Panc1 (cell line): ENCODE results near the gene LPIN3. TPM values are rescaled to one million over a fixed set of nuclear protein-coding genes. Genes with fewer than 3 reads are reported as not detected.

Experiments used
- ATAC-seq: fragments of 200-7000 bp; cut with Tn5 transposase; 2 replicates; pipeline ENCODE4 v1.9.1; 2020; ENCODE audit warnings: mild to moderate bottlenecking, moderate library complexity
- Bru-seq: library from RNA; stranded (reverse); fragments of 400-500 nt; gene quantifications from one replicate; lab custom pipeline; 2021; lab: Mats Ljungman, UMichigan
- BruChase-seq, 2 experiments: library from RNA; stranded (reverse); fragments of 400-500 nt; gene quantifications; one replicate each; lab custom pipeline; 2021; lab: Mats Ljungman, UMichigan
- BruUV-seq: library from RNA; stranded (reverse); fragments of 400-500 nt; replicated peaks from 2 replicates; lab custom pipeline; 2021; lab: Mats Ljungman, UMichigan
- CTCF ChIA-PET: fragments of 300-600 bp; sonication (Branson Sonifier 250); formaldehyde crosslinking; loops from one replicate; lab custom pipeline; 2022; ENCODE audit warnings: antibody characterized with exemption; lab: Charles Lee
- POLR2A ChIA-PET: fragments of 300-600 bp; sonication (Branson Sonifier 250); formaldehyde crosslinking; loops from one replicate; lab custom pipeline; 2022; ENCODE audit warnings: antibody characterized with exemption; lab: Charles Lee
- DNase-seq: peaks from one replicate; pipeline ENCODE4 v3.0.0-alpha.2; 2010; ENCODE audit warnings: low read depth, low spot score
- H3K27ac ChIP-seq: 2 replicates; pipeline ENCODE4 v1.5.1; 2011; ENCODE audit warnings: mild to moderate bottlenecking, low read length, inconsistent platforms
- H3K27me3 ChIP-seq: fragments of 200-500 bp; sonication (Bioruptor generic); 2 replicates; pipeline ENCODE4 v1.6.0; 2014; ENCODE audit warnings: low read length, inconsistent platforms; ENCODE audit not compliant: control insufficient read depth, insufficient read depth
- H3K36me3 ChIP-seq: fragments of 200-500 bp; sonication (Bioruptor generic); 2 replicates; pipeline ENCODE4 v1.5.1; 2014; ENCODE audit warnings: inconsistent platforms, mild to moderate bottlenecking, low read length, moderate library complexity; ENCODE audit not compliant: control insufficient read depth, insufficient read depth
- H3K4me1 ChIP-seq: 2 replicates; pipeline ENCODE4 v1.5.1; 2011; ENCODE audit warnings: inconsistent platforms, mild to moderate bottlenecking, low read length, moderate library complexity; ENCODE audit not compliant: control insufficient read depth, insufficient read depth
- H3K4me3 ChIP-seq, 2 experiments: 2 replicates each; pipeline ENCODE4 v1.5.1; 2011 to 2012; ENCODE audit warnings: low read depth in 2 of 2, low read length in 2 of 2, mild to moderate bottlenecking in 2 of 2, inconsistent platforms in 1 of 2, moderate library complexity in 1 of 2
- H3K9me3 ChIP-seq: fragments of 200-500 bp; sonication (Bioruptor generic); 2 replicates; pipeline ENCODE4 v1.5.1; 2014; ENCODE audit warnings: low read depth, mild to moderate bottlenecking, inconsistent platforms, low read length, moderate library complexity; ENCODE audit not compliant: control insufficient read depth, insufficient read depth
- POLR2AphosphoS5 ChIP-seq: IDR thresholded peaks from 2 replicates; pipeline ENCODE4 v1.6.1; 2012; ENCODE audit warnings: mild to moderate bottlenecking, low read depth, low read length, moderate library complexity
- SIN3A ChIP-seq: IDR thresholded peaks from 2 replicates; pipeline ENCODE4 v1.6.1; 2012; ENCODE audit warnings: low read depth, mild to moderate bottlenecking, low read length, moderate library complexity, borderline replicate concordance; ENCODE audit not compliant: insufficient read depth
- TCF7L2 ChIP-seq: IDR thresholded peaks from 2 replicates; pipeline ENCODE4 v1.6.1; 2011; ENCODE audit warnings: mild to moderate bottlenecking, low read depth, low read length, inconsistent platforms
- in situ Hi-C: cut with HindIII; loops from 2 replicates; pipeline ENCODE4 v1.10.0; 2016; ENCODE audit warnings: low sequenced_read_pairs, low pct_unique_long_range_greater_than_20kb
- intact Hi-C: fragments of 100-400 bp; cut with micrococcal nuclease; formaldehyde crosslinking; loops from one replicate; pipeline ENCODE4 v1.10.0; 2022; ENCODE audit not compliant: unreplicated experiment
- long read RNA-seq: library from polyadenylated mRNA; unstranded; transcript quantifications from one replicate; pipeline ENCODE4 v2.0.0, GENCODE V29; 2021; ENCODE audit not compliant: unreplicated experiment
- polyA plus RNA-seq: library from polyadenylated mRNA; unstranded; fragments of >200 nt; gene quantifications from one replicate; pipeline ENCODE4 v1.2.1, GENCODE V29; 2012; ENCODE audit warnings: missing spikeins; ENCODE audit not compliant: insufficient read length
- total RNA-seq: library from RNA; stranded (reverse); gene quantifications from one replicate; pipeline ENCODE4 v1.2.1, GENCODE V29; 2021; ENCODE audit not compliant: unreplicated experiment
- TF ChIP-seq, protein P1 (sequence below): fragments of 450-650 bp; IDR thresholded peaks from 2 replicates; pipeline ENCODE4 v1.5.1; 2017; ENCODE audit warnings: mild to moderate bottlenecking
- TF ChIP-seq, protein P2 (sequence below), 2 experiments: IDR thresholded peaks; 2 replicates each; pipeline ENCODE4 v1.6.1; 2011 to 2012; ENCODE audit warnings: low read depth in 2 of 2, control low read depth in 1 of 2, low read length in 1 of 2, mild to moderate bottlenecking in 1 of 2, moderate library complexity in 1 of 2; ENCODE audit not compliant: insufficient read depth in 1 of 2

Gene LPIN3, protein sequence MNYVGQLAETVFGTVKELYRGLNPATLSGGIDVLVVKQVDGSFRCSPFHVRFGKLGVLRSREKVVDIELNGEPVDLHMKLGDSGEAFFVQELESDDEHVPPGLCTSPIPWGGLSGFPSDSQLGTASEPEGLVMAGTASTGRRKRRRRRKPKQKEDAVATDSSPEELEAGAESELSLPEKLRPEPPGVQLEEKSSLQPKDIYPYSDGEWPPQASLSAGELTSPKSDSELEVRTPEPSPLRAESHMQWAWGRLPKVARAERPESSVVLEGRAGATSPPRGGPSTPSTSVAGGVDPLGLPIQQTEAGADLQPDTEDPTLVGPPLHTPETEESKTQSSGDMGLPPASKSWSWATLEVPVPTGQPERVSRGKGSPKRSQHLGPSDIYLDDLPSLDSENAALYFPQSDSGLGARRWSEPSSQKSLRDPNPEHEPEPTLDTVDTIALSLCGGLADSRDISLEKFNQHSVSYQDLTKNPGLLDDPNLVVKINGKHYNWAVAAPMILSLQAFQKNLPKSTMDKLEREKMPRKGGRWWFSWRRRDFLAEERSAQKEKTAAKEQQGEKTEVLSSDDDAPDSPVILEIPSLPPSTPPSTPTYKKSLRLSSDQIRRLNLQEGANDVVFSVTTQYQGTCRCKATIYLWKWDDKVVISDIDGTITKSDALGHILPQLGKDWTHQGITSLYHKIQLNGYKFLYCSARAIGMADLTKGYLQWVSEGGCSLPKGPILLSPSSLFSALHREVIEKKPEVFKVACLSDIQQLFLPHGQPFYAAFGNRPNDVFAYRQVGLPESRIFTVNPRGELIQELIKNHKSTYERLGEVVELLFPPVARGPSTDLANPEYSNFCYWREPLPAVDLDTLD
- 21.0 TPM for total RNA-seq
- 30.0 TPM for polyA plus RNA-seq
- Bru-seq, nascent RNA = percentile 57 among the genes with signal in this experiment
- BruChase-seq, experiment 1, labeled RNA remaining after a 2-hour chase = percentile 63 among the genes with signal in this experiment
- percentile 71 among the genes with signal in this experiment for BruChase-seq, experiment 2, labeled RNA remaining after a 6-hour chase
- long read RNA-seq, partial matches to known transcripts = 1 of 36 reads
- long read RNA-seq, other reads (novel, unspliced or antisense) = 35 of 36 reads

DNA sequence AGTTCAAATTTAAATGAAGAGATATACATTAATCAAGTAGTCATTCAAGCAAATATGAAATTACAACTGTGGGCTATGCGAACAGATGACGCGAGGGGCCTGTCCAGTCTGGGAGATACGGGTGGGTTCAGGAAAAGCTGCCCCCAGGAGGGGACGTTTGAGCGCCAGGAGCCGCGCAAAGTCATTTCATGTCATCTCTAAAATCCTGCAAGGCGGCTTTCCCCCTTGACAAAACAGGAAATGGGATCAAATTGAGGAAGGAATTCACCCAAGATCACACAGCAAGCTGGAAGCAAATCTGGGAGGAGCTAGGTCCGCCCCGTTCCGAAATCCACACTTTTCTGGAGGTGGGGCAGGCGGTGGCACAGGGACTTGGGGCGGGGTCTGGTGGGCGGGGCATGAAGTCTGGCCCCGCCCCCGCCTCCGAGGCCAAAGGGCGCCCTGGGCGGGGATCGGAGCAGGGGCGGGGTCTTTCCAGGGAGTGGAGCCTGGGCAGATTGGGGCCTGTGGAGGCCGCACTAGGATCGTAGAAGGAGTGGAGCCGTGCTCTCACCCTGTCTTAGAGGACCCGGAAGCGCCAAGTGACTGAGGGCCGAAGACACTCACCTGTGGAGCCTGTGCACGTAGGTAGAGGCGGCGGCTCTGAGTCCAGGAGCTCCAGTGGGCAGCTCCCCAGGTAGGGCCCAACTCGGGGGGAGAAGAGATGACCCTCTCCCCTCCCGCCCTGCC is at the start of gene LPIN3:
TSS of gene LPIN3 (plus strand) at position 495 of the 729 bp plus-strand sequence. CDS start 4,983 bp downstream, outside the sequence.
- no peak for TF ChIP-seq TCF7L2
- TF ChIP-seq POLR2AphosphoS5 = peak; percentile 62
- TF ChIP-seq, protein P1, sequence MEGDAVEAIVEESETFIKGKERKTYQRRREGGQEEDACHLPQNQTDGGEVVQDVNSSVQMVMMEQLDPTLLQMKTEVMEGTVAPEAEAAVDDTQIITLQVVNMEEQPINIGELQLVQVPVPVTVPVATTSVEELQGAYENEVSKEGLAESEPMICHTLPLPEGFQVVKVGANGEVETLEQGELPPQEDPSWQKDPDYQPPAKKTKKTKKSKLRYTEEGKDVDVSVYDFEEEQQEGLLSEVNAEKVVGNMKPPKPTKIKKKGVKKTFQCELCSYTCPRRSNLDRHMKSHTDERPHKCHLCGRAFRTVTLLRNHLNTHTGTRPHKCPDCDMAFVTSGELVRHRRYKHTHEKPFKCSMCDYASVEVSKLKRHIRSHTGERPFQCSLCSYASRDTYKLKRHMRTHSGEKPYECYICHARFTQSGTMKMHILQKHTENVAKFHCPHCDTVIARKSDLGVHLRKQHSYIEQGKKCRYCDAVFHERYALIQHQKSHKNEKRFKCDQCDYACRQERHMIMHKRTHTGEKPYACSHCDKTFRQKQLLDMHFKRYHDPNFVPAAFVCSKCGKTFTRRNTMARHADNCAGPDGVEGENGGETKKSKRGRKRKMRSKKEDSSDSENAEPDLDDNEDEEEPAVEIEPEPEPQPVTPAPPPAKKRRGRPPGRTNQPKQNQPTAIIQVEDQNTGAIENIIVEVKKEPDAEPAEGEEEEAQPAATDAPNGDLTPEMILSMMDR = no peak; the same call in none of the 2 replicates
- in situ Hi-C loops (no loop called here), intact Hi-C loops (loop anchor here (2.0 kb wide), 1 partner anchor 206 kb away; no protein-coding TSS in a partner anchor)
- H3K4me3 ChIP-seq = peak within 1 kb of the TSS; percentile 52 to 86
- POLR2A ChIA-PET = interaction anchor here (0.6 kb wide), 1 partner anchor 202 kb away, joined by 6 read pairs; no protein-coding TSS in a partner anchor
- H3K27me3 ChIP-seq = no peaks in the 10 kb centered on the region
- no peaks in the 10 kb centered on the region for H3K9me3 ChIP-seq
- H3K27ac ChIP-seq = peak within 1 kb of the TSS; percentile 82
- ATAC-seq (peak; percentile 92), DNase-seq (no peak)
- CTCF ChIA-PET = interaction anchor here (0.6 to 3.5 kb wide), 9 partner anchors 17 to 206 kb away, joined by 3 to 40 read pairs (median 5); no protein-coding TSS in a partner anchor
- H3K4me1 ChIP-seq = peaks cover 3% of the 10 kb centered on the region; the same call in 1 of the 2 replicates
- no peaks in the 10 kb centered on the region for H3K36me3 ChIP-seq
- BruUV-seq = no TSS peak

DNA sequence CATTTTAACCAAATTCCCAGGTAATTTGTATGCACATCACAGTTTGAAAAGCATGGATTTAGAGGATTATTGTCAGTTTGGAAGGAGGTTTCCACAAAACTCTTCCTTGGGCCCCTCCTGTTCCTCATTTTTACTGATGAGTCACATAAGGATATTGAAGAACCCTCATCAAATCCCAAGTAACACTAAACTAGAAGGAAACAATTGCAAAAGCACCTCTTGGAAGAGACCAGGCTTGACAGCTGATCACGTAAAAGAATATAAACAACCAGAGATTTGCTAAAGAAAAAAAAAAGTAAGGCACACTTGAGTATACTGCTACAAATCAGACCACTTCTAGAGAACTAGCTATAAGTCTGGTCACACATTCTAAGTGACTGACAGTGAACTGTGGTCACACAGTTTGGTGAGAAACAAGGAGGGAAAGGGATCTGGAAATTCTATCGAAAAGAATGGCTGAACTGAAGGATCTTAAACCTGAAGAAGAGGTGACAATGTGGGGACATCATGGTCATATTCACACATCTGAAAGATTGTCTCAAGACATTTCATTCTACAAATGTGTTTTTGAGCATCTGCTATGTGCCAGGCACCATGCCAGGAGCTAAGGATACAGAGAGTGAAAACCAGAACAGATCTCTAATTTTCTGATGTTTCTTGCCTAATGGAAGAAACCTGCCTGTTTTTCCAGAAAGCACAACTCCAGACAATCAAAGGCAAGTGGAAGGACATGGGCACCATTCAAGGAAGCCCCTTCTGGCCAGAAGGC is 47.2 kb upstream of the LPIN3 start:
- in situ Hi-C loops = no loop called here
- H3K4me1 ChIP-seq = no peaks in the 10 kb centered on the region
- no peaks in the 10 kb centered on the region for H3K9me3 ChIP-seq
- no TSS peak for BruUV-seq
- ChIA-PET CTCF (no interaction called here), POLR2A (no interaction called here)
- H3K27me3 ChIP-seq = no peaks in the 10 kb centered on the region
- intact Hi-C loops = no loop called here
- DNase-seq (no peak), ATAC-seq (no peak)
- H3K27ac ChIP-seq = no peak overlapping the region
- H3K4me3 ChIP-seq = no peak overlapping the region
- no peaks in the 10 kb centered on the region for H3K36me3 ChIP-seq
- TF ChIP-seq TCF7L2 (no peak), SIN3A (no peak), POLR2AphosphoS5 (no peak)
- TF ChIP-seq, protein P2, sequence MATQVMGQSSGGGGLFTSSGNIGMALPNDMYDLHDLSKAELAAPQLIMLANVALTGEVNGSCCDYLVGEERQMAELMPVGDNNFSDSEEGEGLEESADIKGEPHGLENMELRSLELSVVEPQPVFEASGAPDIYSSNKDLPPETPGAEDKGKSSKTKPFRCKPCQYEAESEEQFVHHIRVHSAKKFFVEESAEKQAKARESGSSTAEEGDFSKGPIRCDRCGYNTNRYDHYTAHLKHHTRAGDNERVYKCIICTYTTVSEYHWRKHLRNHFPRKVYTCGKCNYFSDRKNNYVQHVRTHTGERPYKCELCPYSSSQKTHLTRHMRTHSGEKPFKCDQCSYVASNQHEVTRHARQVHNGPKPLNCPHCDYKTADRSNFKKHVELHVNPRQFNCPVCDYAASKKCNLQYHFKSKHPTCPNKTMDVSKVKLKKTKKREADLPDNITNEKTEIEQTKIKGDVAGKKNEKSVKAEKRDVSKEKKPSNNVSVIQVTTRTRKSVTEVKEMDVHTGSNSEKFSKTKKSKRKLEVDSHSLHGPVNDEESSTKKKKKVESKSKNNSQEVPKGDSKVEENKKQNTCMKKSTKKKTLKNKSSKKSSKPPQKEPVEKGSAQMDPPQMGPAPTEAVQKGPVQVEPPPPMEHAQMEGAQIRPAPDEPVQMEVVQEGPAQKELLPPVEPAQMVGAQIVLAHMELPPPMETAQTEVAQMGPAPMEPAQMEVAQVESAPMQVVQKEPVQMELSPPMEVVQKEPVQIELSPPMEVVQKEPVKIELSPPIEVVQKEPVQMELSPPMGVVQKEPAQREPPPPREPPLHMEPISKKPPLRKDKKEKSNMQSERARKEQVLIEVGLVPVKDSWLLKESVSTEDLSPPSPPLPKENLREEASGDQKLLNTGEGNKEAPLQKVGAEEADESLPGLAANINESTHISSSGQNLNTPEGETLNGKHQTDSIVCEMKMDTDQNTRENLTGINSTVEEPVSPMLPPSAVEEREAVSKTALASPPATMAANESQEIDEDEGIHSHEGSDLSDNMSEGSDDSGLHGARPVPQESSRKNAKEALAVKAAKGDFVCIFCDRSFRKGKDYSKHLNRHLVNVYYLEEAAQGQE (IDR thresholded peaks at IDR 0.05; ENCODE audit: insufficient read depth in 1 of 2, low read depth in 2 of 2, low read length in 1 of 2) = no peak
- TF ChIP-seq, protein P1 = no peak
